Activated CD8-positive, alpha-beta memory T cell treated with anti-CD3 and anti-CD28 coated beads, Interleukin-2, amount 50 U/mL, for 48 hours (primary cell): ENCODE data around the gene SHD.
"Not testable (repeated sequence)": the region's sequence is repeated elsewhere in the genome, so short reads cannot be mapped to it uniquely, and the experiment has no call there.

Source experiments
- DNase-seq: peaks from one replicate; pipeline ENCODE4 v3.0.0-alpha.2; 2020

Gene SHD

GRCh38 chr19:4267901-4268815 lies 10.9 kb upstream of the SHD start:
- no peak for DNase-seq

DNA sequence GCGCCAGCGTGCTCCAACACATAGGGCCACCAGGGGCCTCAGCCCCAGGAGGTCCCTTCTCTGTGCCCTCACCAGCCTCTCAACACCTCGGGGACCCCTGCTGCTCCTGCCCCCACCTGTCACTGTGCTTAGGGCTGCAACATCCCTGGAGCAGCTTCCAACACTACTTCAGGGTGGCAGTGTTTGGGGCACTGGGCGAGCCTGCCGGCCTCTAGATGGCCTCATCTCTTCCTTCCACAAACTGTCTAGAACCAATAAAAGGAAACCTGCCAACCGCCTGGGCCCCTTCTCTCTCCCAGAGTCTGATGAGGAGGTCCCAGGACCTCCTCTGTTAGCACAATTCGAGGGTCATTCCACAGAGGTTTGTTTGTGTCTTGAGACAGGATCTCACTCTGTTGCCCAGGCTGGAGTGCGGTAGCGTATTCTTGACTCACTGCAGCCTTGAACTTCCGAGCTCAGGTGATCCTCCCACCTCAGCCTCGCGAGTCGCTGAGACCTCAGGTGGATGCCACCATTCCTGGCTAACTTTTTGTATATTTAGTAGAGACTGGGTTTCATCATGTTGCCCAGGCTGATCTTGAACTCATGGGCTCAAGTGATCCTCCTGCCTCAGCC lies 10.1 kb upstream of the SHD start:
- DNase-seq: no peak

GRCh38 chr19:4272894-4273293 lies 6.2 kb upstream of the SHD start:
- no peak for DNase-seq

GRCh38 chr19:4274321-4274686 lies 4.8 kb upstream of the SHD start:
- not testable (repeated sequence) for DNase-seq

- no peak for DNase-seq
Observed at GRCh38 chr19:4277191-4277696, 1.8 kb upstream of the SHD start.

DNA sequence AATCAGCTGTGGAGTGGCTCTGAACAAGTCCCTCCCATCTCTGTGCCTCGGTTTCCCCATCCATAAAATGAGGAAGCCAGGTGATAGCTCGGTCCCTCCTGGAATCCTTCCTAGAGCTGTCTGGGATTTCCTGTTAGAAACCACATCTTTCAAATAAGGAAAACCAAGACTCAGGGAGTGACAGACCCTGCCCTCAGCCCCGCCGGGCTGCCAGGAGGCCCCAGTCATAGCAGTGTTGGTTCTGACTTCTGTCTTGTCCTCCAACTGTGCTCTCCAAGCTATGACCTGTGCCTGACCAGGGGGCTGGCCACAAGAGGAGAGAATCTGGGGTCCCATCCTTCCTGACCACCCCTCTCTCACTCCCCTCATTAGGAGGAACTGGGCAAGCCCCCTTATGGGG lies 1.1 kb upstream of the SHD start:
- no peak for DNase-seq

DNA sequence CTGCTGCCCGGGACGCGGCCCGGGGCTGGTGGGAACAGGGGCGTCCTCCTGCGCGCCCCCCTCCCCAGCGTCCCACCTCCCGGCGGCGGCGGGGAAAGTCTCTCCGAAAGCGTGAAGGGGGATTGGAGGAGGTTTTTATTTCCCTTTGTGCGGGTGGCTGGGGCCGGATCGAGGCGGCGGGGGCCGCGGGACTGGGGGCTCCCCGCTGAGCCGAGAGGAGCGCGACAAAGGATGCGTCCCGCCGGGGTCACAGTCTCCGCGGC lies 132 bp downstream of the SHD start:
- DNase-seq: no peak

GRCh38 chr19:4279530-4280422 lies 710 bp downstream of the SHD start:
- no peak for DNase-seq

- no peak for DNase-seq
Observed at GRCh38 chr19:4284176-4284958, 5.3 kb downstream of the SHD start.

DNA sequence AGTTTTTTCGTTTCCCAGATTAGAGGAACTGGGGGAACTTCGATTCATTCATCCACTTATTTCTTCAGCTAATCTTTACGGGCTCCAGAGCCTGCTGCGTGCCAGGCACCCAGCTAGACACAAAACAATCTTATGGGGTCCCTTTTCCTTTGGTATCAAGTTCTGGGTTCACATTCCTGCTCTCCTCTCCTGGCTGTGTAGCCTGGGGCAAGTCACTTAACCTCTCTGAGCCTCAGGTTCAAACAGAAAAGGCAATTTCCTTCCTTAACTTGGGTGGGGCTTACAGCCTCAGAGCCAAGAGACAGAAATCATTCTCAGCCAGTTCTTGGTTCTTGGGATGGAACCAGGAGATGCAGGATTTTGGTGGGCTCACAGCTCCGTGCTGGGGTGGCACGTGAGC lies 5.9 kb downstream of the SHD start:
- no peak for DNase-seq

GRCh38 chr19:4286141-4286540 lies 7.1 kb downstream of the SHD start:
- DNase-seq: not testable (repeated sequence)

- DNase-seq: no peak
Observed at GRCh38 chr19:4288091-4288777, 9.2 kb downstream of the SHD start.

GRCh38 chr19:4291184-4291732 lies 12.2 kb downstream of the SHD start:
- DNase-seq: no peak

DNA sequence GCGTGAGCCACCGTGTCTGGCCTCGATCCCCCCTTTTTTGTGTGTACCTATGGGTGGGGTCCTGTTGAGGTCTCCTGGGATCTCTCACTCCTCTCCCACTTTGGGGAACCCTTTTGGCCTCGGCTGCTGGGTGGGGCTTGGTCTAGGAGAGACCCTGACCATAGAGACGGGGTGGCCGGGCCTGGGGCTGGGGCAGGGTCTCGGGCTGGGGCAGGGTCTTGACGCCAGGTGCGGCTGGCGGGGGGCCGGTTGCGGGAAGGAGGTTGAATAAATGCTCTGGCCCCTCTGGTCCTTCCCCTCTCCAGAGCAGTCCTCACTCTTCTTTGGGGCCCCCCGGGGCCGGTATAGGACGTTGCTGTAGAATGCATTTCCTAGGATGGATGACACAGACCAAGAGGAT lies 13.4 kb downstream of the SHD start:
- no peak for DNase-seq

- no peak for DNase-seq
Observed at GRCh38 chr19:4294389-4294788, 15.3 kb downstream of the SHD start.

DNA sequence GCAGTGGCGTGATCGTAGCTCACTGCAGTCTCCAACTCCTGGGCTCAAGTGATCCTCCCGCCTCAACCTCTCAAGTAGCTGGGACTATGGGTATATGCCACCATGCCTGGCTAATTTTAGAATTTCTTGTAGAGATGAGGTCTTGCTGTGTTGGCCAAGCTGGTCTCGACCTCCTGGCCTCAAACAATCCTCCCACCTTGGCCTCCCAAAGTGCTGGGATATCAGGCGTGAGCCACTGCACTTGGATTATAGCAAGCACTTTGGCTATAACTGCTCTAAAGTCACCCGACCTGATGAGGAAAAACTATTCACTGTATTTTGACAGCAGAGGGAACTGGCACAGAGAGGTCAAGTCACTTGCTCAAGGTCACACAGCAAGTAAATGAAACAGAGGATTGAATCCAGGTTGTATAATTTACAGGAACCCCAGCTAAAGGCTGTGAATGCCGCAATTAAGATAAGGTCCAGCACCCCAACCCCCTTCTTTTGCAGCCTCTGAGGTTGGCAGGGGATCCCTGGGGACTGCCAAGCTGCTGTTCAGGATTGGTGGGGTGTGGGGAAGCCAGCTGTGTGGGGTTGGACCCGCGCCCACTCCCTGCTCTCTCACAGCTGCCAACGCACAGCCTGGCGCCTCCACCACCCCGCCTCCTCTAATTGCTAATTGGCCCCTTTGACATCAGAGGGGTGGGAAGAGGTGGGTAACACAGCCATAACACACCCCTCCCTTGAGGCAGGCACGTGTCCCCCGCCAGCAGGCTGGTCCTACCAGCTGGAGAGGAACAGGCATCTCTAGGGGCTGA lies 17.1 kb downstream of the SHD start:
- DNase-seq: no peak

DNA sequence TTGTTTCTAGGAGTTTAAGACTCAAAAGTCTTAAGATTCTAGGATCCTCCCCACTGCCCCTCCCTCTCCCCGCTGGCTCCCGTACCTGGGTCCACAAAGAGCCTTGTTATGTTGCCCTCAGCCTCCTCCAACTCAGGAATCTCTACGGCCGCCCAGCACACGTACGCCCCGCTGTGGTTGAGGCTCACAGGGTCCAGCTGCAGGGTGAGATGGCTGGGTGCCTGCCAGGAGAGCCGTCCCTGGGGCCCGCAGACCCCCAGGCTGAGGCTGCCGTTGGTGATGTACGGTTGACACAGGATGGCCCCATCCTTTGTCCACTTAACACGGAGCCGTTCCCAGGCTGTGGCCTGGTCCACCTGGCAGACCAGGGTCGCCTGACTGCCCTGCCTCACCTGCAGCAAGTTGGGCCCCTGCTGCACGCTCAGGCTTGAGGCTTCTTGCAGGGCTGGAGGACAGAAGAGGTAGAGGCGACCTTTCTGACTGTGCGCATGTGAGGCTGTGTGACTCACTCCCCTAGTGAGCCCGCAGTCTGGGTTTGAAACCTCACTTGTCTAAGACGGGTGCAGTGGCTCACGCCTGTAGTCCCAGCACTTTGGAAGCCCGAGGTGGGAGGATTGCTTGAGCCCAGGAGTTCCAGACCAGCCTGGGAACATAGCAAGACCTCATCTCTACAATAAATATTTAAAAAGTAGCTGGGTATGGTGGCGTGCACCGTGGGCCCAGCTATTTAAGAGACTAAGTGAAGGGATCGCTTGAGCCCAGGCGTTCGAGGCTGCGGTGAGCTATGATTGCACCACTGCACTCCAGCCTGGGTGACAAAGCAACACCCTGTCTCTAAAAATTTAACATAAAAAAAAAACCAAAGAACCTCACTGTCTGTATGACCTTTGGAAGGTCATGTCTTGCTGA lies 19.1 kb downstream of the SHD start:
- DNase-seq: peak; percentile 73

DNA sequence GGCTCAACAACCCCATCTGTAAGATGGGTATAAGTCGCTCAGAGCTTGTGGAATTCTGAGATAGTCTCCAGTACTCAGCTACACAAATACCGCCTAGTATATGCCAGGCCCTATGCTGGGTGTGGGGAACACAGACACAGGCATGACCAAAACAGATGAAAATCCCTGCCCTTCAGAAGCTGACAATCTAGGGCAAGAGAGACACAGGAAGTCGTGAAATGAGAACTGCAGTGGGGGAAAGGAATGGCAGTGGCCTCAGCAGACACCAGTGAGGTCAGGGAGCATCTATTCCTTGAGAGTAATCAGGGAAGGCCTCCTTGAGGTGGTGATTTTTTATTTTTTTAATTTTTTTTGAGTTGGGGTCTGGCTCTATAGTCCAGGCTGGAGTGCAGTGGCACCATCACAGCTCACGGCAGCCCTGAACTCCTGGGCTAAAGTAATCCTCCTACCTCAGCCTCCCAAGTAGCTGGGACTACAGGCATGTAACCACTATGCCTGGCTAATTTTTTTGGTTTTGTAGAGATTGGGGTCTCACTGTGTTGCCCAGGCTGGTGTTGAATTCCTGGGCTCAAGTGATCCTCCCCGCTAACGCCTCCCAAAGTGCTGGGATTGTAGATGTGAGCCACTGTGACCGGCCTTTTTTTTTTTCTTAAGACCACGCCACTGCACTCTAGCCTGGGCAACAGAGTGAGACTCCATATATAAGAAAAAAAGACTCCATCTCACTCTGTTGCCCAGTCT lies 19.9 kb downstream of the SHD start:
- DNase-seq: no peak

DNA sequence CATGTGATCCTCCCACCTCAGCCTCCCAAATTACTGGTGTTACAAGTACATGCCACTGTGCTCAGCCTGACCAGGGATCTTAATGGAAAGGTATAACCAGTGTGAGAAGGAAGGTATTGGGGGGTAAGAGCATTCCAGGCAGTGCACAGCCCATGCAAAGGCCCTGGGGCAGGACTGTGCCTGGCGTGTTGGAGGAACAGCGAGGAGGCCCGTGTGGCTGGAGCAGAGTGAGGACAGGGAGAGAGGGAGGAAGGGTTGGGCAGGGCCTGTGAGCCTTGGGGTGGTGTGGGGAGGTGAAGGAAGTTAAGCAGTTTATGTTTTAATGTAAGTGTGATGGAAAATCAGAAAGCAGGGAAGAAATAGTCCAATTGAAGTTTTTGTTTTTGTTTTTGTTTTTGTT lies 21.5 kb downstream of the SHD start:
- no peak for DNase-seq
